GM18505 (cell line): Measurements from ENCODE around the gene KRT33B.

Experiments
- ATAC-seq: cut with Tn5 transposase; IDR thresholded peaks from one replicate; pipeline ENCODE4 v1.9.1; 2021; ENCODE audit not compliant: unreplicated experiment
- POLR2A ChIP-seq: IDR thresholded peaks from 4 replicates; pipeline ENCODE4 v1.6.1; 2011; ENCODE audit warnings: borderline replicate concordance; ENCODE audit not compliant: insufficient read depth, insufficient read length; ENCODE audit errors: extremely low read depth

KRT33B gene

GRCh38 chr17:41315814-41316445 is 53.7 kb downstream of the KRT33B start:
- ATAC-seq = no peak
- TF ChIP-seq POLR2A = no peak

GRCh38 chr17:41315204-41315794 is 54.3 kb downstream of the KRT33B start, which contains the start of gene KRTAP17-1:
Gene KRTAP17-1, minus strand, starts transcription at chr17:41315710. Its CDS starts 60 bp downstream, at chr17:41315650.
- no peak for ATAC-seq
- no peak for TF ChIP-seq POLR2A
